A673 (cell line): ENCODE results near the gene ALDH18A1. TPM values are rescaled to one million over a fixed set of nuclear protein-coding genes. Genes with fewer than 3 reads are reported as not detected.

Source experiments
- BruUV-seq: library from RNA; stranded (reverse); fragments of 400-500 nt; replicated peaks from 2 replicates; lab custom pipeline; 2021; lab: Mats Ljungman, UMichigan
- CTCF ChIA-PET: fragments of 300-600 bp; sonication (Branson Sonifier 250); formaldehyde crosslinking; loops from one replicate; lab custom pipeline; 2022; ENCODE audit warnings: antibody characterized with exemption; lab: Charles Lee
- POLR2A ChIA-PET: fragments of 300-600 bp; sonication (Branson Sonifier 250); formaldehyde crosslinking; loops from one replicate; lab custom pipeline; 2022; ENCODE audit warnings: antibody characterized with exemption; ENCODE audit not compliant: low non-redundant PET; lab: Charles Lee
- DNase-seq: peaks from one replicate; pipeline ENCODE4 v3.0.0-alpha.2; 2015; ENCODE audit warnings: low spot score
- H3K27ac ChIP-seq: fragments of 200-600 bp; sonication (generic); 2 replicates; pipeline ENCODE4 v1.5.1; 2016; ENCODE audit warnings: mixed run types, low read depth, mild to moderate bottlenecking, mixed read lengths, antibody characterized with exemption, low read length; ENCODE audit not compliant: poor library complexity, severe bottlenecking
- H3K27me3 ChIP-seq: fragments of 200-600 bp; sonication (generic); replicated peaks from 2 replicates; pipeline ENCODE4 v1.6.1; 2017; ENCODE audit warnings: mixed run types, low read depth, mild to moderate bottlenecking, mixed read lengths, antibody characterized with exemption, low read length; ENCODE audit not compliant: insufficient read depth, poor library complexity
- H3K36me3 ChIP-seq: fragments of 200-600 bp; sonication (generic); 2 replicates; pipeline ENCODE4 v1.6.1; 2016; ENCODE audit warnings: mixed run types, mild to moderate bottlenecking, mixed read lengths, antibody characterized with exemption, low read length; ENCODE audit not compliant: insufficient read depth, poor library complexity, severe bottlenecking
- H3K4me1 ChIP-seq: fragments of 200-600 bp; sonication (generic); 2 replicates; pipeline ENCODE4 v1.6.1; 2017; ENCODE audit warnings: mixed run types, mild to moderate bottlenecking, mixed read lengths, antibody characterized with exemption, low read length; ENCODE audit not compliant: insufficient read depth, poor library complexity, severe bottlenecking
- H3K4me3 ChIP-seq: fragments of 200-600 bp; sonication (generic); 2 replicates; pipeline ENCODE4 v1.5.1; 2016; ENCODE audit warnings: low read depth, mixed run types, mild to moderate bottlenecking, mixed read lengths, low read length; ENCODE audit not compliant: poor library complexity, severe bottlenecking
- H3K9me3 ChIP-seq: fragments of 200-600 bp; sonication (generic); 2 replicates; pipeline ENCODE4 v1.6.1; 2016; ENCODE audit warnings: mixed run types, low read depth, mild to moderate bottlenecking, mixed read lengths, antibody characterized with exemption, low read length; ENCODE audit not compliant: poor library complexity, severe bottlenecking
- CTCF ChIP-seq: fragments of 300-800, 200-600 bp; sonication (generic); conservative IDR thresholded peaks from 2 replicates; pipeline ENCODE4 v1.5.1; 2017; ENCODE audit warnings: low read depth, mild to moderate bottlenecking, antibody characterized with exemption, low read length, moderate library complexity, mixed read lengths
- EZH2 ChIP-seq: fragments of 200-600 bp; sonication (generic); IDR thresholded peaks from 2 replicates; pipeline ENCODE4 v1.6.1; 2017; ENCODE audit warnings: borderline replicate concordance, low read depth, mild to moderate bottlenecking, mixed read lengths, antibody characterized with exemption, low read length; ENCODE audit not compliant: poor library complexity, severe bottlenecking
- intact Hi-C: fragments of 100-400 bp; cut with micrococcal nuclease; formaldehyde crosslinking; loops from one replicate; pipeline ENCODE4 v1.10.0; 2022; ENCODE audit not compliant: unreplicated experiment
- total RNA-seq: library from RNA; stranded (reverse); gene quantifications from 2 replicates; pipeline ENCODE4 v1.2.3, GENCODE V29; 2021

ALDH18A1 gene
- total RNA-seq, 1 experiment from 2014 or later = 88.0 TPM

- DNase-seq = no peak
- TF ChIP-seq CTCF (no peak), EZH2 (no peak)
- H3K9me3 ChIP-seq = no peaks in the 10 kb centered on the region
- ChIA-PET POLR2A (no interaction called here), CTCF (no interaction called here)
- no peak overlapping the region for H3K27ac ChIP-seq
- peak overlapping the region; percentile 40 for H3K4me3 ChIP-seq
- H3K27me3 ChIP-seq = peaks cover 72% of the 10 kb centered on the region
- no TSS peak for BruUV-seq
- H3K4me1 ChIP-seq = no peaks in the 10 kb centered on the region
- H3K36me3 ChIP-seq = no peaks in the 10 kb centered on the region
- intact Hi-C loops = no loop called here
Measured at GRCh38 chr10:95561864-95562177, 94.7 kb downstream of the ALDH18A1 start.

- Histone ChIP-seq H3K27me3 (peaks cover 69% of the 10 kb centered on the region), H3K9me3 (no peaks in the 10 kb centered on the region), H3K4me3 (peak within 1 kb of the TSS; percentile 40), H3K4me1 (no peaks in the 10 kb centered on the region), H3K36me3 (no peaks in the 10 kb centered on the region), H3K27ac (no peak within 1 kb of the TSS)
- ChIA-PET POLR2A (no interaction called here), CTCF (no interaction called here)
- no TSS peak for BruUV-seq
- intact Hi-C loops = no loop called here
- TF ChIP-seq CTCF (no peak), EZH2 (no peak)
- peak; percentile 95 for DNase-seq
Measured at GRCh38 chr10:95561177-95561863, 95.2 kb downstream of the ALDH18A1 start, which contains the start of gene SORBS1. Gene SORBS1 (minus strand): TSS chr10:95561371. CDS start chr10:95441135, 120,236 bp downstream.

GRCh38 chr10:95560278-95561176 is 96.0 kb downstream of the ALDH18A1 start:
- intact Hi-C loops = no loop called here
- ChIA-PET POLR2A (no interaction called here), CTCF (no interaction called here)
- Histone ChIP-seq H3K27me3 (peaks cover 61% of the 10 kb centered on the region), H3K9me3 (no peaks in the 10 kb centered on the region), H3K27ac (no peak overlapping the region), H3K4me3 (peak overlapping the region; percentile 40), H3K4me1 (no peaks in the 10 kb centered on the region), H3K36me3 (no peaks in the 10 kb centered on the region)
- peak; percentile 17 for DNase-seq
- no TSS peak for BruUV-seq
- TF ChIP-seq CTCF (no peak), EZH2 (no peak)
